Keratinocyte (primary cell): ENCODE data around the gene SREBF2.

Experiments
- CTCF ChIP-seq, 3 experiments: IDR thresholded peaks in 1 of 3; conservative IDR thresholded peaks in 1 of 3; optimal IDR thresholded peaks in 1 of 3; 2 replicates in 2 of 3; 3 replicates in 1 of 3; pipeline versions ENCODE3 to v1.5.1; 2011; ENCODE audit warnings: low read length in 3 of 3, mild to moderate bottlenecking in 3 of 3, moderate library complexity in 2 of 3, control low read depth in 1 of 3, inconsistent platforms in 1 of 3; ENCODE audit not compliant: insufficient read depth in 2 of 3; ENCODE audit errors: extremely low read depth in 1 of 3
- EZH2 ChIP-seq: IDR thresholded peaks from one replicate; pipeline ENCODE4 v1.6.1; 2012; ENCODE audit warnings: inconsistent platforms, mild to moderate bottlenecking, low read length, moderate library complexity

DNA sequence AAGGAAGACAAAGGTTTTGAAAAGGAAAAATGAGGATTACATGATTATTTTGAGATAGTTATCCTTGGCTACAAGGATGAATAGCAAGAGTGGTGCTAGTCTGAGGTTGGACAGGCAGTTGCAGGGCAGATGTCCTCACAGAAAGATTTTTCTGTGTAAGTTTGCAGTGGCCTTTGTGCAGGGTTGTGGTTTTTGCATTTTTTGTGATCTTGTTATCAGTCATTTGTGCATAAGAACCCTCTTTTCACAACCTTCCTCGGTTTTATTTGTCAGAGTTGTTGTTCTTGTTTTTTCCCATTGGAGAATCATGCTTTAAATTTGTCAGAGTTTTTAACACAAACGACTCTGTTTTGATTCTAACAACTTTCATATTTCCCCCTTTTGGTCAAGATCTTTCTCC is 31.0 kb upstream of the SREBF2 start:
- TF ChIP-seq CTCF (optimal IDR thresholded peaks at IDR 0.05 in 1 of 3, IDR thresholded peaks at IDR 0.05 in 1 of 3, conservative IDR thresholded peaks at IDR 0.05 in 1 of 3; ENCODE audit: extremely low read depth in 1 of 3, insufficient read depth in 2 of 3, low read length in 3 of 3) = no peak
- no peak for TF ChIP-seq EZH2
